GM21529 (cell line): Measurements from ENCODE around the gene TENM4.
"Not testable (repeated sequence)": the region's sequence is repeated elsewhere in the genome, so short reads cannot be mapped to it uniquely, and the experiment has no call there.

Experiments used
- ATAC-seq: cut with Tn5 transposase; IDR thresholded peaks from one replicate; pipeline ENCODE4 v1.9.1; 2021; ENCODE audit not compliant: unreplicated experiment

The TENM4 gene

GRCh38 chr11:78829146-78829545 is 611.7 kb downstream of the TENM4 start:
- ATAC-seq: no peak

GRCh38 chr11:78828676-78829075 is 612.2 kb downstream of the TENM4 start:
- no peak for ATAC-seq

- ATAC-seq: not testable (repeated sequence)
Measured at GRCh38 chr11:78827291-78827690, 613.5 kb downstream of the TENM4 start.

- ATAC-seq: no peak
Measured at GRCh38 chr11:78825591-78826020, 615.2 kb downstream of the TENM4 start.

GRCh38 chr11:78823588-78823987 is 617.2 kb downstream of the TENM4 start:
- no peak for ATAC-seq

GRCh38 chr11:78822931-78823423 is 617.9 kb downstream of the TENM4 start:
- ATAC-seq: no peak

GRCh38 chr11:78821371-78822306 is 619.2 kb downstream of the TENM4 start:
- no peak for ATAC-seq

GRCh38 chr11:78820741-78821140 is 620.1 kb downstream of the TENM4 start:
- ATAC-seq: no peak

GRCh38 chr11:78818201-78818600 is 622.6 kb downstream of the TENM4 start:
- ATAC-seq: no peak

- ATAC-seq: no peak
Measured at GRCh38 chr11:78815831-78816230, 625.0 kb downstream of the TENM4 start.

- ATAC-seq: no peak
Measured at GRCh38 chr11:78812513-78813293, 628.1 kb downstream of the TENM4 start.

GRCh38 chr11:78810559-78811009 is 630.2 kb downstream of the TENM4 start:
- no peak for ATAC-seq

- no peak for ATAC-seq
Measured at GRCh38 chr11:78809931-78810541, 630.8 kb downstream of the TENM4 start.

GRCh38 chr11:78808923-78809322 is 631.9 kb downstream of the TENM4 start:
- no peak for ATAC-seq

GRCh38 chr11:78807351-78807750 is 633.5 kb downstream of the TENM4 start:
- ATAC-seq: no peak

GRCh38 chr11:78806214-78807004 is 634.4 kb downstream of the TENM4 start:
- ATAC-seq: no peak

GRCh38 chr11:78804991-78805390 is 635.8 kb downstream of the TENM4 start:
- no peak for ATAC-seq

- no peak for ATAC-seq
Measured at GRCh38 chr11:78803995-78804394, 636.8 kb downstream of the TENM4 start.

GRCh38 chr11:78802058-78802761 is 638.6 kb downstream of the TENM4 start:
- no peak for ATAC-seq
